ACC112 (cell line): ENCODE results near the gene SLC26A6.

Experiments
- H2AFZ ChIP-seq: fragments of 200-600 bp; sonication (generic); one replicate; pipeline ENCODE4 v1.6.0; 2017; ENCODE audit warnings: antibody characterized with exemption, low read length; ENCODE audit not compliant: unreplicated experiment
- H3K27ac ChIP-seq: fragments of 200-600 bp; sonication (generic); 2 replicates; pipeline ENCODE4 v1.5.1; 2014; ENCODE audit warnings: low read depth, mild to moderate bottlenecking, antibody characterized with exemption, low read length, moderate library complexity
- H3K27me3 ChIP-seq: fragments of 200-600 bp; sonication (generic); 2 replicates; pipeline ENCODE4 v1.6.1; 2014; ENCODE audit warnings: mild to moderate bottlenecking, antibody characterized with exemption, low read length, moderate library complexity, mixed read lengths; ENCODE audit not compliant: insufficient read depth
- H3K36me3 ChIP-seq: fragments of 200-600 bp; sonication (generic); 2 replicates; pipeline ENCODE4 v1.6.1; 2016; ENCODE audit warnings: mild to moderate bottlenecking, antibody characterized with exemption, low read length, moderate library complexity, mixed read lengths; ENCODE audit not compliant: insufficient read depth
- H3K4me1 ChIP-seq: fragments of 200-600 bp; sonication (generic); one replicate; pipeline ENCODE4 v1.6.1; 2016; ENCODE audit warnings: low read length, mixed read lengths; ENCODE audit not compliant: insufficient read depth, unreplicated experiment, control insufficient read depth
- H3K4me3 ChIP-seq: fragments of 200-600 bp; sonication (generic); 2 replicates; pipeline ENCODE4 v1.5.1; 2014; ENCODE audit warnings: mild to moderate bottlenecking, low read depth, low read length
- H3K79me2 ChIP-seq: fragments of 200-600 bp; sonication (generic); one replicate; pipeline ENCODE4 v1.6.0; 2016; ENCODE audit warnings: low read length; ENCODE audit not compliant: control insufficient read depth, unreplicated experiment, insufficient read depth

Gene SLC26A6

DNA sequence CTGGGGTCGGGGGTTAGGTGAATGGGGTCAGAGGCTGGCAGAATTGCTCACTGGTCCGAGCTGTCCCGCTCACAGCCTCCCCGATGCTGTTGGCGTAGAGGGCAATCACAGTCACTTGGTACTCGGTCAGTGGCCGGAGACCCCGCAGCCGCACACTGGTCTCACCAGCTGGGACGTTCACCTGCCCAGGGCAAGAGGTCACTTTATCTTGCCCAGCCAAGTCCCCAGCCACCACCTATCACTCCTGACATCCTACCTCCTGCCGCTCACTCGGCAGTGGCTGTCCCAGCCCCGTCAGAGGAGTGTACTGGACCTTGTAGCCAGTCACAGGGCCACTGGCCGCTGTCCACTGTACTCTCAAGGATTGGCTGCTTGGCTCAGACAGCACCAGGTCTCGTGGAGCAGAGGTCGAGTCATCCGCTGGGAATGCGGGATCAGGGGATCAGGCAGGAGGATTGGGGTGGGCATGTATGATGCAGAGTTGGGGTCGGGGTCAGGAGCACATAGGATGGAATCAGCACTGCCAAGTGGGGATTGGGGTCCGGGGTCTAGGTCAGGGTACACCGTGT is 42.7 kb downstream of the SLC26A6 start:
- H3K27me3 ChIP-seq, result no peaks in the 10 kb centered on the region
- H3K36me3 ChIP-seq, result peaks cover 17% of the 10 kb centered on the region; the same call in 1 of the 2 replicates
- peaks cover 15% of the 10 kb centered on the region for H3K79me2 ChIP-seq
- H3K4me1 ChIP-seq, result peaks cover 26% of the 10 kb centered on the region
- no peak overlapping the region for H3K4me3 ChIP-seq
- H3K27ac ChIP-seq, result no peak overlapping the region
- no peak overlapping the region for H2AFZ ChIP-seq

GRCh38 chr3:48591886-48592518 is 43.3 kb downstream of the SLC26A6 start:
- H3K27ac ChIP-seq, result no peak overlapping the region
- H3K79me2 ChIP-seq, result peaks cover 15% of the 10 kb centered on the region
- no peaks in the 10 kb centered on the region for H3K27me3 ChIP-seq
- H3K36me3 ChIP-seq, result peaks cover 17% of the 10 kb centered on the region; the same call in 1 of the 2 replicates
- no peak overlapping the region for H3K4me3 ChIP-seq
- peaks cover 26% of the 10 kb centered on the region for H3K4me1 ChIP-seq
- H2AFZ ChIP-seq, result no peak overlapping the region

GRCh38 chr3:48591436-48591835 is 43.8 kb downstream of the SLC26A6 start:
- Histone ChIP-seq H3K27ac (no peak overlapping the region), H2AFZ (no peak overlapping the region), H3K27me3 (no peaks in the 10 kb centered on the region), H3K79me2 (peaks cover 15% of the 10 kb centered on the region), H3K36me3 (peaks cover 17% of the 10 kb centered on the region; the same call in 1 of the 2 replicates), H3K4me1 (peaks cover 23% of the 10 kb centered on the region), H3K4me3 (no peak overlapping the region)

GRCh38 chr3:48588230-48588629 is 47.0 kb downstream of the SLC26A6 start:
- H3K36me3 ChIP-seq, result peaks cover 26% of the 10 kb centered on the region; the same call in 1 of the 2 replicates
- no peak overlapping the region for H3K27ac ChIP-seq
- no peak overlapping the region for H3K4me3 ChIP-seq
- no peaks in the 10 kb centered on the region for H3K27me3 ChIP-seq
- H3K4me1 ChIP-seq, result no peaks in the 10 kb centered on the region
- no peak overlapping the region for H2AFZ ChIP-seq
- H3K79me2 ChIP-seq, result no peaks in the 10 kb centered on the region

- no peak overlapping the region for H2AFZ ChIP-seq
- no peaks in the 10 kb centered on the region for H3K4me1 ChIP-seq
- H3K4me3 ChIP-seq, result no peak overlapping the region
- H3K79me2 ChIP-seq, result no peaks in the 10 kb centered on the region
- no peak overlapping the region for H3K27ac ChIP-seq
- H3K36me3 ChIP-seq, result peaks cover 27% of the 10 kb centered on the region; the same call in 1 of the 2 replicates
- H3K27me3 ChIP-seq, result no peaks in the 10 kb centered on the region
These were observed 47.6 kb downstream of the SLC26A6 start for GRCh38 chr3:48587686-48588085.

DNA sequence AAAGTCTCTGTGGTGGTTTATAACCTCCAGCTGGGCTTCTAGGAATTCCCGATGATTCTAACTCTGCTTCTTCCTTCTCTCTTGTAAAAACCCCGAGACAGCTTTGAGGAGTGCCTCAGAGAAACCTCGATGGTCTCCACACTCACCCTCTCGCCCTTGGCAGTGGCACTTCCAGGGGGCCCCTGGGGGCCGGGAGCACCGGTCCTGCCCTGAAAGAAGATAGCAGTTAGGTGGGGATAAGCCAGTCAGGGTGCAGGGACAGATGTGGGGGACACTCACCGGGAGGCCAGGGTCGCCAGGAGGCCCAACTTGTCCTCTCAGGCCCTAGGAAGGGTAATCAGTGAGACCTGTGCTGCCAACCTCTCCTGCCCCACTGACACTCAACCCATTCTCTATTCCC is 49.9 kb downstream of the SLC26A6 start:
- peaks cover 33% of the 10 kb centered on the region; the same call in 1 of the 2 replicates for H3K36me3 ChIP-seq
- H3K79me2 ChIP-seq, result no peaks in the 10 kb centered on the region
- H3K4me3 ChIP-seq, result no peak overlapping the region
- H3K27me3 ChIP-seq, result no peaks in the 10 kb centered on the region
- H3K27ac ChIP-seq, result no peak overlapping the region
- H3K4me1 ChIP-seq, result no peaks in the 10 kb centered on the region
- no peak overlapping the region for H2AFZ ChIP-seq

DNA sequence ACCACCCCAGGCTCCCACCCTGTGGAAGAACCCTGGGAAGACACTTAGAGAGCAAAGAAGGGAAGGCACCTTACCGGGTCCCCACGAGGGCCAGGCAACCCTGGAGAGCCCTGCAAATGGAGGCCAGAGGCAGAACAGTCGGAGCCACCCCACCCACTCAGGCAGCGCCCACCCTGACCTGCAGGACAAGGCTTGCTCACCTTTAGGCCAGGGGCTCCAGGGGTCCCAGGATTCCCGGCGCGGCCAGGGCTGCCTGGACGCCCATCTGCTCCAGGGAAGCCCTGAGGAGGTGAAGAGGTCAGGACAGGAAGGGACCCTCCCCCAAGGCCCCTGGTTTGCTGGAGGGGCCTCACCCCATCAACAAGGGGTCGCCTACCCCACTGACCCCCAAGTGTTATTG is 50.4 kb downstream of the SLC26A6 start:
- Histone ChIP-seq H3K36me3 (peaks cover 33% of the 10 kb centered on the region; the same call in 1 of the 2 replicates), H2AFZ (no peak overlapping the region), H3K27ac (no peak overlapping the region)

GRCh38 chr3:48581621-48582481 is 53.4 kb downstream of the SLC26A6 start:
- no peak overlapping the region for H3K27ac ChIP-seq
- no peak overlapping the region for H2AFZ ChIP-seq
- H3K4me1 ChIP-seq, result no peaks in the 10 kb centered on the region
- H3K79me2 ChIP-seq, result no peaks in the 10 kb centered on the region
- H3K27me3 ChIP-seq, result no peaks in the 10 kb centered on the region
- peaks cover 27% of the 10 kb centered on the region; the same call in 1 of the 2 replicates for H3K36me3 ChIP-seq
- no peak overlapping the region for H3K4me3 ChIP-seq

More for the DNA sequence above, 50.4 kb downstream of the SLC26A6 start:
- no peaks in the 10 kb centered on the region for H3K79me2 ChIP-seq
- H3K4me1 ChIP-seq, result no peaks in the 10 kb centered on the region
- H3K4me3 ChIP-seq, result no peak overlapping the region
- H3K27me3 ChIP-seq, result no peaks in the 10 kb centered on the region

- no peaks in the 10 kb centered on the region for H3K79me2 ChIP-seq
- no peak overlapping the region for H2AFZ ChIP-seq
- no peak overlapping the region for H3K4me3 ChIP-seq
- no peak overlapping the region for H3K27ac ChIP-seq
- peaks cover 13% of the 10 kb centered on the region; the same call in 1 of the 2 replicates for H3K36me3 ChIP-seq
- no peaks in the 10 kb centered on the region for H3K27me3 ChIP-seq
- no peaks in the 10 kb centered on the region for H3K4me1 ChIP-seq
These were observed 58.6 kb downstream of the SLC26A6 start for GRCh38 chr3:48576647-48577046.
